GM20431 (cell line): ENCODE results near the gene ST6GALNAC2.
"Not testable (repeated sequence)": the region's sequence is repeated elsewhere in the genome, so short reads cannot be mapped to it uniquely, and the experiment has no call there.

Experiments used
- in situ Hi-C: fragments of 300-500 bp; cut with MseI, MboI; formaldehyde crosslinking; loops from one replicate; pipeline ENCODE4 v1.15.0; 2020; ENCODE audit warnings: low sequenced_read_pairs; ENCODE audit not compliant: unreplicated experiment

Gene ST6GALNAC2

GRCh38 chr17:76572201-76572910, 13.3 kb downstream of the ST6GALNAC2 start:
- in situ Hi-C loops, result no loop called here

GRCh38 chr17:76570877-76571471, 14.7 kb downstream of the ST6GALNAC2 start:
- in situ Hi-C loops, result no loop called here

GRCh38 chr17:76570457-76570856, 15.2 kb downstream of the ST6GALNAC2 start:
- in situ Hi-C loops, result no loop called here

GRCh38 chr17:76569607-76570279, 15.9 kb downstream of the ST6GALNAC2 start:
- in situ Hi-C loops, result no loop called here

- in situ Hi-C loops, result no loop called here
Observed at GRCh38 chr17:76568811-76569221, 16.8 kb downstream of the ST6GALNAC2 start.

- in situ Hi-C loops, result no loop called here
Observed at GRCh38 chr17:76567634-76568432, 17.8 kb downstream of the ST6GALNAC2 start.

GRCh38 chr17:76566988-76567431, 18.6 kb downstream of the ST6GALNAC2 start:
- in situ Hi-C loops, result no loop called here

- in situ Hi-C loops, result no loop called here
Observed at GRCh38 chr17:76566613-76566943, 19.1 kb downstream of the ST6GALNAC2 start.

GRCh38 chr17:76565728-76566612, 19.7 kb downstream of the ST6GALNAC2 start:
- in situ Hi-C loops, result no loop called here

GRCh38 chr17:76564991-76565727, 20.5 kb downstream of the ST6GALNAC2 start:
- in situ Hi-C loops, result not testable (repeated sequence)

- in situ Hi-C loops, result not testable (repeated sequence)
Observed at GRCh38 chr17:76563359-76563758, 22.3 kb downstream of the ST6GALNAC2 start.

- in situ Hi-C loops, result no loop called here
Observed at GRCh38 chr17:76562734-76563148, 22.9 kb downstream of the ST6GALNAC2 start.

- in situ Hi-C loops, result no loop called here
Observed at GRCh38 chr17:76561799-76562268, 23.8 kb downstream of the ST6GALNAC2 start.

GRCh38 chr17:76561332-76561731, 24.3 kb downstream of the ST6GALNAC2 start:
- in situ Hi-C loops, result no loop called here

GRCh38 chr17:76560877-76561221, 24.8 kb downstream of the ST6GALNAC2 start:
- in situ Hi-C loops, result no loop called here

GRCh38 chr17:76560036-76560876, 25.4 kb downstream of the ST6GALNAC2 start:
- in situ Hi-C loops, result no loop called here

GRCh38 chr17:76559460-76559859, 26.2 kb downstream of the ST6GALNAC2 start:
- in situ Hi-C loops, result not testable (repeated sequence)
